ENCODE data around the gene CENPX. TPM values are rescaled to one million over a fixed set of nuclear protein-coding genes. Genes with fewer than 3 reads are reported as not detected.
A peak's percentile ranks its signal among the peaks of the same experiment; 100 is the strongest.

Gene CENPX
- total RNA-seq, 1 experiment from 2014 or later, result 77.9 TPM

GRCh38 chr17:82020572-82021106 is 2.0 kb downstream of the CENPX start:
- no peaks in the 10 kb centered on the region; the same call in 1 of the 2 replicates for H3K27me3 Mint-ChIP-seq (ENCODE audit: low read depth)
- Histone ChIP-seq H2BK15ac (ENCODE audit: low read depth, low read length) (no peak overlapping the region), H2AFZ (ENCODE audit: low read length) (no peak overlapping the region), H3K27me3 (ENCODE audit: insufficient read depth, low read length) (no peaks in the 10 kb centered on the region), H4K20me1 (ENCODE audit: control insufficient read depth, insufficient read depth, insufficient read length) (no peaks in the 10 kb centered on the region), H3K79me2 (ENCODE audit: insufficient read depth, low read length) (no peaks in the 10 kb centered on the region), H4K91ac (ENCODE audit: insufficient read length, low read depth, low read length) (no peak overlapping the region), H3K4ac (ENCODE audit: low read depth, low read length) (no peak overlapping the region), H3K79me1 (ENCODE audit: insufficient read depth, low read depth, low read length, poor library complexity, severe bottlenecking) (peaks cover 5% of the 10 kb centered on the region), H2BK5ac (ENCODE audit: insufficient read length, low read length) (no peak overlapping the region), H3K9ac (ENCODE audit: extremely low read depth, insufficient read length, low read length) (no peak overlapping the region), H3K4me1 (ENCODE audit: insufficient read depth, low read length) (no peaks in the 10 kb centered on the region), H4K8ac (replicated peaks; ENCODE audit: insufficient read length, low read depth, low read length) (no peak overlapping the region), H3T11ph (ENCODE audit: low read length) (no peak overlapping the region), H2AK5ac (ENCODE audit: insufficient read length, low read length) (no peak overlapping the region), H3K56ac (ENCODE audit: insufficient read length, low read depth, low read length) (no peak overlapping the region), H3K27ac (ENCODE audit: insufficient read length, low read depth, low read length) (no peak overlapping the region), H3K23ac (ENCODE audit: insufficient read length, low read depth, low read length) (no peak overlapping the region), H2BK12ac (ENCODE audit: insufficient read length, low read depth, low read length) (no peak overlapping the region), H3K9me3 (ENCODE audit: control insufficient read depth, low read depth, low read length) (no peaks in the 10 kb centered on the region), H3K18ac (ENCODE audit: insufficient read length, low read depth, low read length) (no peak overlapping the region), H3K23me2 (ENCODE audit: insufficient read length, low read depth, low read length, poor library complexity, severe bottlenecking) (peaks cover 5% of the 10 kb centered on the region), H2BK120ac (ENCODE audit: low read depth, low read length, poor library complexity, severe bottlenecking) (no peak overlapping the region), H3K4me2 (ENCODE audit: insufficient read depth, insufficient read length, low read length) (no peak overlapping the region), H4K5ac (ENCODE audit: insufficient read length, low read depth, low read length) (no peak overlapping the region), H2BK20ac (ENCODE audit: low read depth, low read length, poor library complexity, severe bottlenecking) (no peak overlapping the region), H3K14ac (ENCODE audit: insufficient read depth, low read length) (no peak overlapping the region; the same call in 1 of the 2 replicates)
- no peak overlapping the region; a peak in 1 of 7 replicates for H3K27ac Mint-ChIP-seq
- TF ChIP-seq, protein P1, sequence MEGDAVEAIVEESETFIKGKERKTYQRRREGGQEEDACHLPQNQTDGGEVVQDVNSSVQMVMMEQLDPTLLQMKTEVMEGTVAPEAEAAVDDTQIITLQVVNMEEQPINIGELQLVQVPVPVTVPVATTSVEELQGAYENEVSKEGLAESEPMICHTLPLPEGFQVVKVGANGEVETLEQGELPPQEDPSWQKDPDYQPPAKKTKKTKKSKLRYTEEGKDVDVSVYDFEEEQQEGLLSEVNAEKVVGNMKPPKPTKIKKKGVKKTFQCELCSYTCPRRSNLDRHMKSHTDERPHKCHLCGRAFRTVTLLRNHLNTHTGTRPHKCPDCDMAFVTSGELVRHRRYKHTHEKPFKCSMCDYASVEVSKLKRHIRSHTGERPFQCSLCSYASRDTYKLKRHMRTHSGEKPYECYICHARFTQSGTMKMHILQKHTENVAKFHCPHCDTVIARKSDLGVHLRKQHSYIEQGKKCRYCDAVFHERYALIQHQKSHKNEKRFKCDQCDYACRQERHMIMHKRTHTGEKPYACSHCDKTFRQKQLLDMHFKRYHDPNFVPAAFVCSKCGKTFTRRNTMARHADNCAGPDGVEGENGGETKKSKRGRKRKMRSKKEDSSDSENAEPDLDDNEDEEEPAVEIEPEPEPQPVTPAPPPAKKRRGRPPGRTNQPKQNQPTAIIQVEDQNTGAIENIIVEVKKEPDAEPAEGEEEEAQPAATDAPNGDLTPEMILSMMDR (conservative IDR thresholded peaks at IDR 0.05), result no peak
- H3K9me3 Mint-ChIP-seq, result no peaks in the 10 kb centered on the region
- peak overlapping the region in 1 of 2 experiments; percentile 88; a peak in 1 of 5 replicates for H3K4me3 Mint-ChIP-seq
- peaks cover 3 to 12% (median 5%) of the 10 kb centered on the region in 3 experiments; a peak in 5 of 7 replicates for H3K36me3 Mint-ChIP-seq (ENCODE audit: insufficient read depth in 1 of 3, low read depth in 3 of 3)
- peaks cover 7 to 16% of the 10 kb centered on the region in 2 experiments for H3K4me1 Mint-ChIP-seq
- no CpG with 5 or more reads among the region's 14 CpGs for WGBS (ENCODE audit: extremely low coverage, insufficient read length, low lambda C conversion rate)
- no peak for DNase-seq

All from H9 (cell line).